PFSK-1 (cell line): ENCODE measurements around the gene MYO1E.

ENCODE experiments used
- FOXP2 ChIP-seq: optimal IDR thresholded peaks from 2 replicates; pipeline ENCODE3; 2011; ENCODE audit warnings: borderline replicate concordance, control low read depth, inconsistent platforms; ENCODE audit not compliant: insufficient read depth; ENCODE audit errors: extremely low read length, extremely low read depth
- POLR2AphosphoS5 ChIP-seq: IDR thresholded peaks from 2 replicates; pipeline ENCODE4 v1.6.1; 2012; ENCODE audit warnings: low read depth, mild to moderate bottlenecking, control low read depth, low read length, moderate library complexity
- SIN3A ChIP-seq: IDR thresholded peaks from 2 replicates; pipeline ENCODE4 v1.6.1; 2012; ENCODE audit warnings: mild to moderate bottlenecking, low read length, moderate library complexity, borderline replicate concordance; ENCODE audit not compliant: insufficient read depth
- TAF1 ChIP-seq: IDR thresholded peaks from 2 replicates; pipeline ENCODE4 v1.6.1; 2012; ENCODE audit warnings: low read length, control low read depth, borderline replicate concordance; ENCODE audit not compliant: insufficient read depth
- TF ChIP-seq, protein P1 (sequence below), 2 experiments: IDR thresholded peaks; 2 replicates each; pipeline versions ENCODE4 v1.6.1 to v1.8.0; 2011 to 2012; ENCODE audit warnings: low read depth in 2 of 2, low read length in 2 of 2, control low read depth in 1 of 2, inconsistent platforms in 1 of 2, mild to moderate bottlenecking in 1 of 2, moderate library complexity in 1 of 2; ENCODE audit not compliant: insufficient read depth in 1 of 2

DNA sequence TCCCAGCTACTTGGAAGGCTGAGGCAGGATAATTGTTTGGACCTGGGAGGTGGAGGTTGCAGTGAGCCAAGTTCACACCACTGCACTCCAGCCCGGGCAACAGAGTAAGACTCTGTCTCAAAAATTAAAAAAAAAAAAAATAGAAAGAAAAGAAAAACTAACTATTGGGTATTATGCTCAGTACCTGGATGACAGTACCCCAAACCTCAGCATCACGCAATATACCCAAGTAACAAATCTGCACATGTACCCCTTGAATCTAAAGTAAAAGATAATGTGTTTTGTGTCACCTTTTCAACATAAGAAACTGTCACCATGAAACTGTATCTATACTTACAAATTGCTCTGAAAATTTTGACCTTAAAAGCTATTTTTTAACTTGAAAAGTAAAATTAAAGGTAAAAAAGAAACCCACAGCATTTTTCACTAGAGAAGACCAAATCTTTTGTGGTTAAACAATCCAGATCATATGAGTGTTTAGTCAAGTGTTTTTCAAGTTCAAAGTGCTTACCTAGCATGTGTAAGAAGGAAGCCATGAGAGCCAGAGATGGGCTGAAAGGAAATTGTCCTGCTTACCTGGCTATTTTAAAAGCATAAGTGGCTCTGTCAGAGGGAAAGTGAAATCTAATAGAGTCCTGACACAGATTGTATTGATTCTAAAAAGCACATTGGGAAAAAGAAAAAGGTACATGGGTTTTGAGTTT, 50.5 kb downstream of the MYO1E start:
- TF ChIP-seq SIN3A (no peak), POLR2AphosphoS5 (no peak), TAF1 (no peak), FOXP2 (no peak)
- TF ChIP-seq, protein P1, sequence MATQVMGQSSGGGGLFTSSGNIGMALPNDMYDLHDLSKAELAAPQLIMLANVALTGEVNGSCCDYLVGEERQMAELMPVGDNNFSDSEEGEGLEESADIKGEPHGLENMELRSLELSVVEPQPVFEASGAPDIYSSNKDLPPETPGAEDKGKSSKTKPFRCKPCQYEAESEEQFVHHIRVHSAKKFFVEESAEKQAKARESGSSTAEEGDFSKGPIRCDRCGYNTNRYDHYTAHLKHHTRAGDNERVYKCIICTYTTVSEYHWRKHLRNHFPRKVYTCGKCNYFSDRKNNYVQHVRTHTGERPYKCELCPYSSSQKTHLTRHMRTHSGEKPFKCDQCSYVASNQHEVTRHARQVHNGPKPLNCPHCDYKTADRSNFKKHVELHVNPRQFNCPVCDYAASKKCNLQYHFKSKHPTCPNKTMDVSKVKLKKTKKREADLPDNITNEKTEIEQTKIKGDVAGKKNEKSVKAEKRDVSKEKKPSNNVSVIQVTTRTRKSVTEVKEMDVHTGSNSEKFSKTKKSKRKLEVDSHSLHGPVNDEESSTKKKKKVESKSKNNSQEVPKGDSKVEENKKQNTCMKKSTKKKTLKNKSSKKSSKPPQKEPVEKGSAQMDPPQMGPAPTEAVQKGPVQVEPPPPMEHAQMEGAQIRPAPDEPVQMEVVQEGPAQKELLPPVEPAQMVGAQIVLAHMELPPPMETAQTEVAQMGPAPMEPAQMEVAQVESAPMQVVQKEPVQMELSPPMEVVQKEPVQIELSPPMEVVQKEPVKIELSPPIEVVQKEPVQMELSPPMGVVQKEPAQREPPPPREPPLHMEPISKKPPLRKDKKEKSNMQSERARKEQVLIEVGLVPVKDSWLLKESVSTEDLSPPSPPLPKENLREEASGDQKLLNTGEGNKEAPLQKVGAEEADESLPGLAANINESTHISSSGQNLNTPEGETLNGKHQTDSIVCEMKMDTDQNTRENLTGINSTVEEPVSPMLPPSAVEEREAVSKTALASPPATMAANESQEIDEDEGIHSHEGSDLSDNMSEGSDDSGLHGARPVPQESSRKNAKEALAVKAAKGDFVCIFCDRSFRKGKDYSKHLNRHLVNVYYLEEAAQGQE (IDR thresholded peaks at IDR 0.05; ENCODE audit: insufficient read depth in 1 of 2, low read depth in 2 of 2, low read length in 2 of 2) = no peak
